Nephron (organoid): ENCODE measurements around the gene F2RL1.

Experiments
- H3K27ac Mint-ChIP-seq, 3 experiments: 2 replicates each; pipeline ENCODE4 v1.8.0; 2020; ENCODE audit warnings: mixed read lengths in 3 of 3, mild to moderate bottlenecking in 2 of 3, moderate library complexity in 1 of 3
- H3K27me3 Mint-ChIP-seq: 2 replicates; pipeline ENCODE4 v1.8.0; 2021; ENCODE audit warnings: low read depth, mild to moderate bottlenecking, moderate library complexity, mixed read lengths
- H3K36me3 Mint-ChIP-seq: 2 replicates; pipeline ENCODE4 v1.8.0; 2020; ENCODE audit warnings: low read depth, mixed read lengths
- H3K4me1 Mint-ChIP-seq: 2 replicates; pipeline ENCODE4 v1.8.0; 2020; ENCODE audit warnings: mixed read lengths
- H3K4me3 Mint-ChIP-seq, 3 experiments: 2 replicates each; pipeline ENCODE4 v1.8.0; 2020; ENCODE audit warnings: mild to moderate bottlenecking in 3 of 3, mixed read lengths in 3 of 3, moderate library complexity in 2 of 3
- H3K9me3 Mint-ChIP-seq: 2 replicates; pipeline ENCODE4 v1.8.0; 2020; ENCODE audit warnings: mixed read lengths
- CTCF ChIP-seq, 3 experiments: fragments of 200-600 bp; sonication (generic); IDR thresholded peaks; one replicate each; pipeline ENCODE4 v1.5.0; 2021; ENCODE audit warnings: antibody characterized with exemption in 3 of 3; ENCODE audit not compliant: unreplicated experiment in 3 of 3

F2RL1 gene

GRCh38 chr5:76831110-76831452 lies 12.3 kb downstream of the F2RL1 start:
- Mint-ChIP-seq H3K9me3 (no peaks in the 10 kb centered on the region), H3K4me3 (no peak overlapping the region), H3K27me3 (peaks cover 4% of the 10 kb centered on the region), H3K27ac (no peak overlapping the region), H3K4me1 (no peaks in the 10 kb centered on the region), H3K36me3 (peaks cover 5% of the 10 kb centered on the region)
- no peak for TF ChIP-seq CTCF (IDR thresholded peaks at IDR 0.05; ENCODE audit: unreplicated experiment in 3 of 3)

- H3K36me3 Mint-ChIP-seq: peaks cover 8% of the 10 kb centered on the region
- H3K4me3 Mint-ChIP-seq: no peak overlapping the region
- no peaks in the 10 kb centered on the region for H3K4me1 Mint-ChIP-seq
- H3K27me3 Mint-ChIP-seq: no peaks in the 10 kb centered on the region
- H3K27ac Mint-ChIP-seq: no peak overlapping the region
- TF ChIP-seq CTCF (IDR thresholded peaks at IDR 0.05; ENCODE audit: unreplicated experiment in 3 of 3): no peak
- no peaks in the 10 kb centered on the region for H3K9me3 Mint-ChIP-seq
These were observed 17.4 kb downstream of the F2RL1 start for GRCh38 chr5:76836181-76836580.

GRCh38 chr5:76836585-76836984 lies 17.8 kb downstream of the F2RL1 start:
- Mint-ChIP-seq H3K27me3 (no peaks in the 10 kb centered on the region), H3K36me3 (peaks cover 8% of the 10 kb centered on the region), H3K4me1 (no peaks in the 10 kb centered on the region), H3K9me3 (no peaks in the 10 kb centered on the region), H3K4me3 (no peak overlapping the region), H3K27ac (no peak overlapping the region)
- no peak for TF ChIP-seq CTCF (IDR thresholded peaks at IDR 0.05; ENCODE audit: unreplicated experiment in 3 of 3)

- no peaks in the 10 kb centered on the region for H3K27me3 Mint-ChIP-seq
- no peak for TF ChIP-seq CTCF (IDR thresholded peaks at IDR 0.05; ENCODE audit: unreplicated experiment in 3 of 3)
- no peaks in the 10 kb centered on the region for H3K9me3 Mint-ChIP-seq
- peaks cover 3% of the 10 kb centered on the region for H3K36me3 Mint-ChIP-seq
- peak overlapping the region; percentile 62 to 94 (median 84) for H3K27ac Mint-ChIP-seq
- no peak overlapping the region for H3K4me3 Mint-ChIP-seq
- no peaks in the 10 kb centered on the region for H3K4me1 Mint-ChIP-seq
These were observed 19.8 kb downstream of the F2RL1 start for GRCh38 chr5:76838481-76839261.

GRCh38 chr5:76841361-76841760 lies 22.5 kb downstream of the F2RL1 start:
- H3K27me3 Mint-ChIP-seq: no peaks in the 10 kb centered on the region
- H3K4me1 Mint-ChIP-seq: no peaks in the 10 kb centered on the region
- no peak overlapping the region for H3K27ac Mint-ChIP-seq
- H3K4me3 Mint-ChIP-seq: no peak overlapping the region
- TF ChIP-seq CTCF (IDR thresholded peaks at IDR 0.05; ENCODE audit: unreplicated experiment in 3 of 3): no peak
- H3K9me3 Mint-ChIP-seq: no peaks in the 10 kb centered on the region
- H3K36me3 Mint-ChIP-seq: peaks cover 3% of the 10 kb centered on the region

GRCh38 chr5:76845890-76846289 lies 27.1 kb downstream of the F2RL1 start:
- Mint-ChIP-seq H3K36me3 (no peaks in the 10 kb centered on the region), H3K4me1 (no peaks in the 10 kb centered on the region), H3K27me3 (no peaks in the 10 kb centered on the region), H3K27ac (no peak overlapping the region), H3K4me3 (no peak overlapping the region), H3K9me3 (no peaks in the 10 kb centered on the region)
- no peak for TF ChIP-seq CTCF (IDR thresholded peaks at IDR 0.05; ENCODE audit: unreplicated experiment in 3 of 3)
